LNCAP (cell line): ENCODE data around the gene PDCD11.

ENCODE experiments used
- CTCF ChIP-seq: fragments of 450-650 bp; IDR thresholded peaks from 2 replicates; pipeline ENCODE4 v1.5.1; 2017; ENCODE audit warnings: mild to moderate bottlenecking

The PDCD11 gene

GRCh38 chr10:103428989-103429643 is 32.7 kb downstream of the PDCD11 start:
- TF ChIP-seq CTCF = no peak

GRCh38 chr10:103429647-103430046 is 33.2 kb downstream of the PDCD11 start:
- no peak for TF ChIP-seq CTCF

- no peak for TF ChIP-seq CTCF
These were observed 35.5 kb downstream of the PDCD11 start for GRCh38 chr10:103431902-103432301.

- no peak for TF ChIP-seq CTCF
These were observed 37.4 kb downstream of the PDCD11 start for GRCh38 chr10:103433858-103434257.

- TF ChIP-seq CTCF = no peak
These were observed 43.4 kb downstream of the PDCD11 start for GRCh38 chr10:103439776-103440175.

- no peak for TF ChIP-seq CTCF
These were observed 44.0 kb downstream of the PDCD11 start for GRCh38 chr10:103440416-103440815.

- TF ChIP-seq CTCF = no peak
These were observed 44.8 kb downstream of the PDCD11 start for GRCh38 chr10:103441206-103441605.

- no peak for TF ChIP-seq CTCF
These were observed 45.2 kb downstream of the PDCD11 start for GRCh38 chr10:103441611-103442010.
